ENCODE data around the gene IGSF23.
"Not testable (repeated sequence)": the region's sequence is repeated elsewhere in the genome, so short reads cannot be mapped to it uniquely, and the experiment has no call there.

Gene IGSF23

GRCh38 chr19:44610497-44610896 is 2.9 kb upstream of the IGSF23 start:
- DNase-seq (ENCODE audit: low read depth in 2 of 3, low spot score in 1 of 3): not testable (repeated sequence)

- DNase-seq (ENCODE audit: low read depth in 2 of 3, low spot score in 1 of 3): no peak
These were observed 1.5 kb upstream of the IGSF23 start for GRCh38 chr19:44611812-44612295.

- no peak for DNase-seq (ENCODE audit: low read depth in 2 of 3, low spot score in 1 of 3)
These were observed 950 bp downstream of the IGSF23 start for GRCh38 chr19:44614313-44614712.

- no peak for DNase-seq (ENCODE audit: low read depth in 2 of 3, low spot score in 1 of 3)
These were observed 2.5 kb downstream of the IGSF23 start for GRCh38 chr19:44615863-44616247.

GRCh38 chr19:44617110-44617880 is 3.9 kb downstream of the IGSF23 start:
- no peak for DNase-seq (ENCODE audit: low read depth in 2 of 3, low spot score in 1 of 3)

GRCh38 chr19:44618640-44619357 is 5.4 kb downstream of the IGSF23 start:
- DNase-seq (ENCODE audit: low read depth in 2 of 3, low spot score in 1 of 3): no peak

- no peak for DNase-seq (ENCODE audit: low read depth in 2 of 3, low spot score in 1 of 3)
These were observed 7.3 kb downstream of the IGSF23 start for GRCh38 chr19:44620667-44621066.

GRCh38 chr19:44621367-44621766 is 8.0 kb downstream of the IGSF23 start:
- no peak for DNase-seq (ENCODE audit: low read depth in 2 of 3, low spot score in 1 of 3)

GRCh38 chr19:44623080-44623479 is 9.7 kb downstream of the IGSF23 start:
- no peak for DNase-seq (ENCODE audit: low read depth in 2 of 3, low spot score in 1 of 3)

GRCh38 chr19:44623626-44624025 is 10.3 kb downstream of the IGSF23 start:
- DNase-seq (ENCODE audit: low read depth in 2 of 3, low spot score in 1 of 3): no peak

GRCh38 chr19:44624840-44625354 is 11.5 kb downstream of the IGSF23 start:
- DNase-seq (ENCODE audit: low read depth in 2 of 3, low spot score in 1 of 3): no peak

- not testable (repeated sequence) for DNase-seq (ENCODE audit: low read depth in 2 of 3, low spot score in 1 of 3)
These were observed 12.3 kb downstream of the IGSF23 start for GRCh38 chr19:44625637-44626036.

- no peak for DNase-seq (ENCODE audit: low read depth in 2 of 3, low spot score in 1 of 3)
These were observed 12.8 kb downstream of the IGSF23 start for GRCh38 chr19:44626048-44626624.

- DNase-seq (ENCODE audit: low read depth in 2 of 3, low spot score in 1 of 3): no peak
These were observed 14.3 kb downstream of the IGSF23 start for GRCh38 chr19:44627631-44628030.

- no peak for DNase-seq (ENCODE audit: low read depth in 2 of 3, low spot score in 1 of 3)
These were observed 15.4 kb downstream of the IGSF23 start for GRCh38 chr19:44628793-44629192.

GRCh38 chr19:44631611-44632010 is 18.2 kb downstream of the IGSF23 start:
- DNase-seq (ENCODE audit: low read depth in 2 of 3, low spot score in 1 of 3): not testable (repeated sequence)

GRCh38 chr19:44634058-44634457 is 20.7 kb downstream of the IGSF23 start:
- DNase-seq (ENCODE audit: low read depth in 2 of 3, low spot score in 1 of 3): not testable (repeated sequence)

GRCh38 chr19:44634785-44635184 is 21.4 kb downstream of the IGSF23 start:
- no peak for DNase-seq (ENCODE audit: low read depth in 2 of 3, low spot score in 1 of 3)

GRCh38 chr19:44635581-44636438 is 22.4 kb downstream of the IGSF23 start:
- DNase-seq (ENCODE audit: low read depth in 2 of 3, low spot score in 1 of 3): no peak

- DNase-seq (ENCODE audit: low read depth in 2 of 3, low spot score in 1 of 3): no peak
These were observed 23.4 kb downstream of the IGSF23 start for GRCh38 chr19:44636439-44637389.

Measured in stimulated activated CD4-positive, alpha-beta T cell treated with anti-CD3 and anti-CD28 coated beads, Interleukin-12 subunit alpha, Interleukin-12 subunit beta, amount 100 ng/mL, for 48 hours (primary cell).